Uterus (tissue), 2 donors: Measurements from ENCODE around the gene HAUS8.

Experiments used
- POLR2A ChIP-seq, 2 donors: fragments of 450-650 bp; IDR thresholded peaks; one replicate each; pipeline ENCODE4 v1.6.1; 2016; ENCODE audit warnings: antibody characterized with exemption in 2 of 2, mild to moderate bottlenecking in 1 of 2, moderate library complexity in 1 of 2
- TF ChIP-seq, protein P1 (sequence below), 4 experiments: fragments of 200-600 bp in 2 of 4; fragments of 450-650 bp in 2 of 4; sonication (generic) in 2 of 4; IDR thresholded peaks; one replicate each; pipeline ENCODE4 v1.5.1; 2016 to 2019; ENCODE audit warnings: antibody characterized with exemption in 4 of 4, mild to moderate bottlenecking in 2 of 4, moderate library complexity in 1 of 4

DNA sequence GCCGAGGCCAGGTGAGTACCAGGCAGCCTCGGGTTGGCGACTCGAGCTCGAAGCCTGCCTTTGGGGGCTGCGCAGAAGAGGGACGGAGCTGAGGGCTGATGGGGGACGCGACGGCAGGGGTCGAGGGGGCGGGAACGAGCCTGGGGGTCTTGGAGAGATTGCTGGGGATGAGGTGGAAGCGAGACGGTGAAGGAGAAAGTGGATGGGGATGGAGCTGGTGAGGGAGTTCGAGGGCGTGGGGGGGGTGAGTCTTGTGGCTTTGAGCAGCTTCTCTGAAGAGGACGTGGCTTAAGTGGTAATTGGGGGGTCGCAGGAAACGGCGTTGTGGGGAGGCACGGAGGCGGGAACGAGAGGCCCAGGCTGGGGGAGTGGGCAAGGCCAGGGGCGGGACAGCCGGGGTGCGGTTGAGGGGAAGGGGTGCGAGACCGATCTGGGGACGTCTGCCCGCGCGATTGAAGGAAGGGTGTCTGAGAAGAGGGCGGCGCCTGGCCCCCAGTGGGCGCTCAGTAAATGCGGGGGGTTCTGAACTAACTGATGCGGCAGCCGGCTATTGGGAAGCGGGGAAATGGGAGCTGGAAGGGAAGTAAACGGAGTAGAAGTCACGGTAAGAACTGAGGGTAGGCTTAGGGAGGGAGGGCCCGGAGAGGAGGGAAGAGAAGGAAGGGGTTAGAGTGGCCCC is 751 bp upstream of the HAUS8 start:
- TF ChIP-seq, protein P1, sequence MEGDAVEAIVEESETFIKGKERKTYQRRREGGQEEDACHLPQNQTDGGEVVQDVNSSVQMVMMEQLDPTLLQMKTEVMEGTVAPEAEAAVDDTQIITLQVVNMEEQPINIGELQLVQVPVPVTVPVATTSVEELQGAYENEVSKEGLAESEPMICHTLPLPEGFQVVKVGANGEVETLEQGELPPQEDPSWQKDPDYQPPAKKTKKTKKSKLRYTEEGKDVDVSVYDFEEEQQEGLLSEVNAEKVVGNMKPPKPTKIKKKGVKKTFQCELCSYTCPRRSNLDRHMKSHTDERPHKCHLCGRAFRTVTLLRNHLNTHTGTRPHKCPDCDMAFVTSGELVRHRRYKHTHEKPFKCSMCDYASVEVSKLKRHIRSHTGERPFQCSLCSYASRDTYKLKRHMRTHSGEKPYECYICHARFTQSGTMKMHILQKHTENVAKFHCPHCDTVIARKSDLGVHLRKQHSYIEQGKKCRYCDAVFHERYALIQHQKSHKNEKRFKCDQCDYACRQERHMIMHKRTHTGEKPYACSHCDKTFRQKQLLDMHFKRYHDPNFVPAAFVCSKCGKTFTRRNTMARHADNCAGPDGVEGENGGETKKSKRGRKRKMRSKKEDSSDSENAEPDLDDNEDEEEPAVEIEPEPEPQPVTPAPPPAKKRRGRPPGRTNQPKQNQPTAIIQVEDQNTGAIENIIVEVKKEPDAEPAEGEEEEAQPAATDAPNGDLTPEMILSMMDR (IDR thresholded peaks at IDR 0.05): no peak
- TF ChIP-seq POLR2A (IDR thresholded peaks at IDR 0.05): no peak
